ENCODE data around the gene SCPEP1.

DNA sequence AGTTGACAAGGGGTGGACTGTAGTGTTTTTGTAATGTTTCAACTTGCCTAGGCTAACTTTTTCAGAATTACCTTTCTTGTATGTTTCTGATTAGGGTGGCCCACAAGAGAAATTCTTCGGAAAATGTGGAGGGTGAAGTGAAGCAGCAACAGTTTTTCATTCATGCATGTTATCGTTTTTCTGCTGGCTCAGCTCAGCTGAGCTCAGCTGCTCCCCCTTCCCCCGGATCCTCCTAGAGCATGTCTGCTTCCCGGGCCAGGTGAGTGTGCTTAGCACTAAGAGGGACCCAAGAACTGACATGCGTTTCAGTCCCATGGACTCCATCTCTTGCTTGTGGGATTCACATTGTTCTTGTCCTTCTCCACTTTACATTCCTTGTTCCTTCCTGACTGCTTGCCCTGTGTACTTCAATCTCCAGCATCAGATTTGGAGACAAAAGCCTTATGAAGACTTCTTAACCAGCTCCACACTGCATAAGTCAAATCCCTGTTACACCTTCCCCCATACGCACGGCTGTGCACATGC lies 33.6 kb downstream of the SCPEP1 start:
- TF ChIP-seq, protein P1, sequence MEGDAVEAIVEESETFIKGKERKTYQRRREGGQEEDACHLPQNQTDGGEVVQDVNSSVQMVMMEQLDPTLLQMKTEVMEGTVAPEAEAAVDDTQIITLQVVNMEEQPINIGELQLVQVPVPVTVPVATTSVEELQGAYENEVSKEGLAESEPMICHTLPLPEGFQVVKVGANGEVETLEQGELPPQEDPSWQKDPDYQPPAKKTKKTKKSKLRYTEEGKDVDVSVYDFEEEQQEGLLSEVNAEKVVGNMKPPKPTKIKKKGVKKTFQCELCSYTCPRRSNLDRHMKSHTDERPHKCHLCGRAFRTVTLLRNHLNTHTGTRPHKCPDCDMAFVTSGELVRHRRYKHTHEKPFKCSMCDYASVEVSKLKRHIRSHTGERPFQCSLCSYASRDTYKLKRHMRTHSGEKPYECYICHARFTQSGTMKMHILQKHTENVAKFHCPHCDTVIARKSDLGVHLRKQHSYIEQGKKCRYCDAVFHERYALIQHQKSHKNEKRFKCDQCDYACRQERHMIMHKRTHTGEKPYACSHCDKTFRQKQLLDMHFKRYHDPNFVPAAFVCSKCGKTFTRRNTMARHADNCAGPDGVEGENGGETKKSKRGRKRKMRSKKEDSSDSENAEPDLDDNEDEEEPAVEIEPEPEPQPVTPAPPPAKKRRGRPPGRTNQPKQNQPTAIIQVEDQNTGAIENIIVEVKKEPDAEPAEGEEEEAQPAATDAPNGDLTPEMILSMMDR (IDR thresholded peaks at IDR 0.05), result no peak
- TF ChIP-seq POLR2A (IDR thresholded peaks at IDR 0.05) (no peak), POLR2AphosphoS5 (IDR thresholded peaks at IDR 0.05) (no peak)
